Osteocyte (in vitro differentiated cells): ENCODE results near the gene SLC39A11. TPM values are rescaled to one million over a fixed set of nuclear protein-coding genes. Genes with fewer than 3 reads are reported as not detected.

ENCODE experiments used
- DNase-seq: peaks from one replicate; pipeline ENCODE4 v3.0.0; 2021; ENCODE audit warnings: mixed read lengths; ENCODE audit not compliant: unreplicated experiment; ENCODE audit errors: extremely low spot score
- H3K27ac Mint-ChIP-seq: one replicate; pipeline ENCODE4 v1.8.0; 2021; ENCODE audit warnings: mild to moderate bottlenecking, mixed read lengths; ENCODE audit not compliant: unreplicated experiment
- H3K27me3 Mint-ChIP-seq: one replicate; pipeline ENCODE4 v1.8.0; 2021; ENCODE audit warnings: mixed read lengths; ENCODE audit not compliant: unreplicated experiment
- H3K36me3 Mint-ChIP-seq: one replicate; pipeline ENCODE4 v1.8.0; 2021; ENCODE audit warnings: mixed read lengths; ENCODE audit not compliant: unreplicated experiment
- H3K4me1 Mint-ChIP-seq: one replicate; pipeline ENCODE4 v1.8.0; 2021; ENCODE audit warnings: mixed read lengths; ENCODE audit not compliant: unreplicated experiment
- H3K4me3 Mint-ChIP-seq: one replicate; pipeline ENCODE4 v1.8.0; 2021; ENCODE audit warnings: mild to moderate bottlenecking, moderate library complexity, mixed read lengths; ENCODE audit not compliant: unreplicated experiment
- H3K9me3 Mint-ChIP-seq: one replicate; pipeline ENCODE4 v1.8.0; 2021; ENCODE audit warnings: mixed read lengths; ENCODE audit not compliant: unreplicated experiment
- CTCF ChIP-seq: fragments of 200-600 bp; sonication (generic); IDR thresholded peaks from 2 replicates; pipeline ENCODE4 v1.5.0; 2021; ENCODE audit warnings: antibody characterized with exemption, mild to moderate bottlenecking, moderate library complexity
- total RNA-seq: library from RNA; stranded (reverse); gene quantifications from 2 replicates; pipeline ENCODE4 v1.2.1, GENCODE V29; 2021

Gene SLC39A11
- total RNA-seq, 1 donor from 2014 or later = 50.2 TPM

DNA sequence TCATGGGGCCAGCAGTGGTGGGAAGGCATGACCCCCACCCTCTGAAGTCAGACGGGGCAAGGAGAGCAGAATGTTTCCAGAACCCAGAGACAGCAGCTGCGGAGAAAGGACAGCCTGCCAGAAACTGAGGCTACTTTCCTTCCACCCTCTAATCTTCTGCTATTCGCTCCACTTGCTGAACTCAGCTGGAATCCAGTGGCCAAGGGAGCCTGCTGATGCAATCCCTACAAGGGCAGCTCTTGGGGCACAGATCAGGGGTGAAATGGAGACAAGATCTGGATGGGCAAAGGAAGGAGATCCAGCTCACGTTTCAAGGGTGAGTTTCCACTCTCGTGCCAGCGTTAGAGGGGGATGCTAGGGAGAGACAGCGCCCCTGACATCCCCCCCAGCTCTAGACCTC lies 479.1 kb downstream of the SLC39A11 start:
- Mint-ChIP-seq H3K27ac (peak overlapping the region; percentile 78), H3K36me3 (no peaks in the 10 kb centered on the region), H3K9me3 (peaks cover 1% of the 10 kb centered on the region), H3K4me1 (peaks cover 33% of the 10 kb centered on the region), H3K4me3 (no peak overlapping the region), H3K27me3 (no peaks in the 10 kb centered on the region)
- no peak for TF ChIP-seq CTCF
- DNase-seq = no peak

DNA sequence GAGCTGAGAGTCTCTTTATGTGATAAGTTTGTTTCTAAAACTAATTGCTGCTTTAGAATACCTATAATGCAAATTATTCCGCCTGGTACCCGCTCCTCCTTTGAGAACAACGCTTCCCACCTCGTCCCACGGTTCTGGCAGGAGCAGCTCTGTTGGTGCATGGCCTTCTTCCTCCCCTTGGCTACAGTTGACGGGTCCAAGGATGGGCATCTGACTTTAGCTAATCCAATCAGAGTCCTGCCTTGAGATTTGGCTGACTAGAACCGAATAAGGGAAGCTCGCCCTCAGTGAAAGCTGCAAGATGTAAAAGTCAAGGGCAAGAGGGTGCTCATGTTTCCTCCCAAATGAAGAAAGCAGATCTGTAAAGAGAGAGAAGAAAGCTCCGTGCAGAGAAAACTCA lies 481.3 kb downstream of the SLC39A11 start:
- peaks cover 8% of the 10 kb centered on the region for H3K36me3 Mint-ChIP-seq
- DNase-seq = no peak
- H3K9me3 Mint-ChIP-seq = peaks cover 16% of the 10 kb centered on the region
- peaks cover 33% of the 10 kb centered on the region for H3K4me1 Mint-ChIP-seq
- H3K4me3 Mint-ChIP-seq = no peak overlapping the region
- no peak for TF ChIP-seq CTCF
- H3K27ac Mint-ChIP-seq = no peak overlapping the region
- H3K27me3 Mint-ChIP-seq = no peaks in the 10 kb centered on the region

DNA sequence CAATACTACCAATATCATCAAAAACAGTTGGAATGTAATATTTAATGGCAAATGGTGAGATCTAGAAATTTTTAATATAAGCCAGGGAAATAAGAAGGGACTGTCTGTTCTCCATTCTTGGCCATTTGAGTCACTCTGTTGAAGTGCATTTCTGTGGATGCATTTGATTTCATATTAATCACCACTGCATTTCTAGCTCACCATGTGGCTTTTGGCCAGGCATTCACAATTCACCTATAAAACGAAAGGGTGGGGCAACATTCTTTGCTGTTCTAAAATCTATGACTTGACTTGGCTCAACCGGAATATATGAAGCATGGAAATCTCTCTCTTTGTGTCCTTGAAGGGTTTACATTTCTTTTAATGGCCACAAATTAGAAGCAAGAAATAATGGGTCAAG lies 483.0 kb downstream of the SLC39A11 start:
- TF ChIP-seq CTCF = no peak
- Mint-ChIP-seq H3K4me1 (peaks cover 22% of the 10 kb centered on the region), H3K27ac (no peak overlapping the region), H3K36me3 (peaks cover 8% of the 10 kb centered on the region), H3K27me3 (no peaks in the 10 kb centered on the region), H3K4me3 (no peak overlapping the region), H3K9me3 (peaks cover 16% of the 10 kb centered on the region)
- no peak for DNase-seq

GRCh38 chr17:72608436-72608835 lies 484.1 kb downstream of the SLC39A11 start:
- Mint-ChIP-seq H3K4me3 (no peak overlapping the region), H3K4me1 (peaks cover 15% of the 10 kb centered on the region), H3K27ac (no peak overlapping the region), H3K9me3 (peaks cover 16% of the 10 kb centered on the region), H3K27me3 (no peaks in the 10 kb centered on the region), H3K36me3 (peaks cover 8% of the 10 kb centered on the region)
- DNase-seq = no peak
- TF ChIP-seq CTCF = no peak

DNA sequence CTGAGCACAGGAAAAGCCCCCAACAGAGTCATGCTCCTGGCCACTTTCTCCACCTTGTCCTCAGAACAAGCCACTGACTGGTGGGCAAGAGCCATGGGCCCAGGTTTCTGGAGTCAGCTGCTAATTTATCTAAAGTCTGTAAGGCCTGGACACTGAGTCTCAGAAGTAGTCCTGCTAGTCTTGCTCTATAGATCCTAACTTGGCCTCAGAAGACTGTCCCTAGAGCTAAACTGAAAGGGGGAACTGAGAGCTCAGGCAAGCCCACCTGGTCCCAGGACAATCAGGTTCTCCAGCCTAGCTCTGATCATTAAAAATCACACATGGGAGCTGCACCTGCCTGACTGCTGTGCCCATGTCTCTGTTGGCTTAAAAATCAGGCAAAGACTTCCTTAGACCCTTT lies 485.8 kb downstream of the SLC39A11 start:
- no peak for TF ChIP-seq CTCF
- H3K27me3 Mint-ChIP-seq = no peaks in the 10 kb centered on the region
- peaks cover 8% of the 10 kb centered on the region for H3K36me3 Mint-ChIP-seq
- H3K27ac Mint-ChIP-seq = no peak overlapping the region
- no peak for DNase-seq
- H3K4me3 Mint-ChIP-seq = no peak overlapping the region
- H3K4me1 Mint-ChIP-seq = peaks cover 19% of the 10 kb centered on the region
- peaks cover 16% of the 10 kb centered on the region for H3K9me3 Mint-ChIP-seq
